HepG2 (cell line): Measurements from ENCODE around the gene LILRB2.

Experiments
- CREM ChIP-seq, 2 experiments: sonication (generic) in 1 of 2; formaldehyde crosslinking in 1 of 2; IDR thresholded peaks; 2 replicates each; pipeline versions ENCODE4 v1.4.0 to v1.6.1; 2016 to 2020; ENCODE audit warnings: antibody characterized with exemption in 1 of 2, mild to moderate bottlenecking in 1 of 2, missing genetic modification reagents in 1 of 2
- CTCF ChIP-seq: sonication (generic); formaldehyde crosslinking; IDR thresholded peaks from 2 replicates; pipeline ENCODE4 v1.5.0; 2020; ENCODE audit warnings: mild to moderate bottlenecking, missing genetic modification reagents, moderate library complexity
- ELF4 ChIP-seq: sonication (generic); formaldehyde crosslinking; IDR thresholded peaks from 2 replicates; pipeline ENCODE4 v1.5.0; 2020; ENCODE audit warnings: missing genetic modification reagents, mild to moderate bottlenecking, moderate library complexity, borderline replicate concordance
- FOXO4 ChIP-seq: sonication (generic); formaldehyde crosslinking; conservative IDR thresholded peaks from 2 replicates; pipeline ENCODE4 v1.8.1; 2023; ENCODE audit warnings: missing genetic modification reagents
- HOXD1 ChIP-seq: sonication (generic); formaldehyde crosslinking; IDR thresholded peaks from 2 replicates; pipeline ENCODE4 v1.5.0; 2020; ENCODE audit warnings: missing genetic modification reagents
- POLR2AphosphoS5 ChIP-seq: IDR thresholded peaks from 2 replicates; pipeline ENCODE4 v1.6.1; 2012; ENCODE audit warnings: low read depth, low read length
- RAD51 ChIP-seq: fragments of 450-650 bp; IDR thresholded peaks from 2 replicates; pipeline ENCODE4 v1.6.1; 2016; ENCODE audit warnings: borderline replicate concordance
- REXO4 ChIP-seq: sonication (generic); formaldehyde crosslinking; IDR thresholded peaks from 2 replicates; pipeline ENCODE4 v1.8.0; 2022; ENCODE audit warnings: missing genetic modification reagents, mild to moderate bottlenecking, borderline replicate concordance
- SUZ12 ChIP-seq: fragments of 150-350 bp; IDR thresholded peaks from 2 replicates; pipeline ENCODE4 v1.6.1; 2014; ENCODE audit warnings: low read depth, low read length
- TCF12 ChIP-seq, 2 experiments: fragments of 450-650 bp in 1 of 2; sonication (generic) in 1 of 2; formaldehyde crosslinking in 1 of 2; IDR thresholded peaks; 2 replicates each; pipeline versions ENCODE4 v1.6.1 to v1.8.0; 2017 to 2022; ENCODE audit warnings: antibody characterized with exemption in 1 of 2, mild to moderate bottlenecking in 1 of 2, missing genetic modification reagents in 1 of 2, moderate library complexity in 1 of 2
- ZNF510 ChIP-seq: sonication (generic); formaldehyde crosslinking; IDR thresholded peaks from 2 replicates; pipeline ENCODE4 v1.4.0; 2020; ENCODE audit warnings: low read depth, mild to moderate bottlenecking, missing genetic modification reagents
- ZNF740 ChIP-seq: sonication (generic); formaldehyde crosslinking; IDR thresholded peaks from 2 replicates; pipeline ENCODE4 v1.4.0; 2020; ENCODE audit warnings: missing genetic modification reagents
- ZNF816 ChIP-seq: sonication (generic); formaldehyde crosslinking; IDR thresholded peaks from 2 replicates; pipeline ENCODE4 v1.8.0; 2022; ENCODE audit warnings: missing genetic modification reagents, mild to moderate bottlenecking, borderline replicate concordance

- TF ChIP-seq SUZ12 (no peak), CTCF (CRISPR knock-in tag) (no peak), RAD51 (no peak), TCF12 (IDR thresholded peaks at IDR 0.05) (no peak), TCF12 (CRISPR knock-in tag; IDR thresholded peaks at IDR 0.05) (no peak), HOXD1 (CRISPR knock-in tag) (no peak), CREM (IDR thresholded peaks at IDR 0.05) (no peak), CREM (CRISPR knock-in tag; IDR thresholded peaks at IDR 0.05) (no peak), ZNF510 (CRISPR knock-in tag) (no peak), POLR2AphosphoS5 (no peak), ZNF740 (no peak), REXO4 (CRISPR knock-in tag) (no peak), FOXO4 (no peak), ZNF816 (CRISPR knock-in tag) (no peak), ELF4 (CRISPR knock-in tag) (no peak)
These were observed 17.6 kb upstream of the LILRB2 start for GRCh38 chr19:54298357-54299125.
